ENCODE results near the gene ZMIZ2.

DNA sequence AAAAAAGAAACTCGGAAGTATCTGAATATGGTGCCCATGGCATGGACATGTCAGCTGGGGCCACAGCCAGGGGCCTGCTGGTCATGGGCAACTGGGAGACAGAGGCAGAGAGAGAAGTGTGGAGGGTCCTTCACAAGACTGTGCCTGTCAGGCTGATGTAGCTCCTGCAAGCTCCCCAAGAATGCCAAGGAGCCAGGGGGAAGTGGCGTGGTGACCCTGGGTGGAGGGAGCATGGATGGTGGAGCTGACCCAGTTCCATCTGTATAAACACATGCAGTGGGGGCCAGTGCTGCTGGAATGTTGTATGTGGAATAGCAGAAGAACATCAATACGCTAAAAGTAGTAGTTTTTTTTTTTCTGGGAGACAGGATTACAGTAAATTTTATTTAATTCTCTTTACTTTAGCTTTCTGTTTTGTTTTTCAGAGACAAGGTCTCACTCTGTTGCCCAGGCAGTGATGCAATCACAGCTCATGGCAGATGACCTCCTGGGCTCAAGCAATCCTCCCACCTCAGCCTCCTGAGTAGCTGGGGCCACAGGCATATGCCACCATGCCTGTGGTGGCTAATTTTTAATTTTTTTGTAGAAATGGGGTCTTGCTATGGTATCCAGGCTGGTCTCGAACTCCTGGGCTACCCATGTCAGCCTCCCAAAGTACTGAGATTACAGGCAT lies 10.5 kb upstream of the ZMIZ2 start:
- no peak for TF ChIP-seq JUND (IDR thresholded peaks at IDR 0.05)
- TF ChIP-seq, protein P1, sequence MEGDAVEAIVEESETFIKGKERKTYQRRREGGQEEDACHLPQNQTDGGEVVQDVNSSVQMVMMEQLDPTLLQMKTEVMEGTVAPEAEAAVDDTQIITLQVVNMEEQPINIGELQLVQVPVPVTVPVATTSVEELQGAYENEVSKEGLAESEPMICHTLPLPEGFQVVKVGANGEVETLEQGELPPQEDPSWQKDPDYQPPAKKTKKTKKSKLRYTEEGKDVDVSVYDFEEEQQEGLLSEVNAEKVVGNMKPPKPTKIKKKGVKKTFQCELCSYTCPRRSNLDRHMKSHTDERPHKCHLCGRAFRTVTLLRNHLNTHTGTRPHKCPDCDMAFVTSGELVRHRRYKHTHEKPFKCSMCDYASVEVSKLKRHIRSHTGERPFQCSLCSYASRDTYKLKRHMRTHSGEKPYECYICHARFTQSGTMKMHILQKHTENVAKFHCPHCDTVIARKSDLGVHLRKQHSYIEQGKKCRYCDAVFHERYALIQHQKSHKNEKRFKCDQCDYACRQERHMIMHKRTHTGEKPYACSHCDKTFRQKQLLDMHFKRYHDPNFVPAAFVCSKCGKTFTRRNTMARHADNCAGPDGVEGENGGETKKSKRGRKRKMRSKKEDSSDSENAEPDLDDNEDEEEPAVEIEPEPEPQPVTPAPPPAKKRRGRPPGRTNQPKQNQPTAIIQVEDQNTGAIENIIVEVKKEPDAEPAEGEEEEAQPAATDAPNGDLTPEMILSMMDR (IDR thresholded peaks at IDR 0.05; ENCODE audit: low read depth, low read length, missing input control), result no peak
- TF ChIP-seq YY1 (IDR thresholded peaks at IDR 0.05), result no peak
- TF ChIP-seq, protein P2, sequence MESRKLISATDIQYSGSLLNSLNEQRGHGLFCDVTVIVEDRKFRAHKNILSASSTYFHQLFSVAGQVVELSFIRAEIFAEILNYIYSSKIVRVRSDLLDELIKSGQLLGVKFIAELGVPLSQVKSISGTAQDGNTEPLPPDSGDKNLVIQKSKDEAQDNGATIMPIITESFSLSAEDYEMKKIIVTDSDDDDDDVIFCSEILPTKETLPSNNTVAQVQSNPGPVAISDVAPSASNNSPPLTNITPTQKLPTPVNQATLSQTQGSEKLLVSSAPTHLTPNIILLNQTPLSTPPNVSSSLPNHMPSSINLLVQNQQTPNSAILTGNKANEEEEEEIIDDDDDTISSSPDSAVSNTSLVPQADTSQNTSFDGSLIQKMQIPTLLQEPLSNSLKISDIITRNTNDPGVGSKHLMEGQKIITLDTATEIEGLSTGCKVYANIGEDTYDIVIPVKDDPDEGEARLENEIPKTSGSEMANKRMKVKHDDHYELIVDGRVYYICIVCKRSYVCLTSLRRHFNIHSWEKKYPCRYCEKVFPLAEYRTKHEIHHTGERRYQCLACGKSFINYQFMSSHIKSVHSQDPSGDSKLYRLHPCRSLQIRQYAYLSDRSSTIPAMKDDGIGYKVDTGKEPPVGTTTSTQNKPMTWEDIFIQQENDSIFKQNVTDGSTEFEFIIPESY (IDR thresholded peaks at IDR 0.05), result no peak
